NCI-H82 treated with DMSO at 0.1 percent for 48 hours (cell line): ENCODE measurements around the gene SERTM1.

Experiments
- DNase-seq: peaks from one replicate; lab custom pipeline; 2025; ENCODE audit not compliant: unreplicated experiment; lab: John Stamatoyannopoulos, UW

The SERTM1 gene

DNA sequence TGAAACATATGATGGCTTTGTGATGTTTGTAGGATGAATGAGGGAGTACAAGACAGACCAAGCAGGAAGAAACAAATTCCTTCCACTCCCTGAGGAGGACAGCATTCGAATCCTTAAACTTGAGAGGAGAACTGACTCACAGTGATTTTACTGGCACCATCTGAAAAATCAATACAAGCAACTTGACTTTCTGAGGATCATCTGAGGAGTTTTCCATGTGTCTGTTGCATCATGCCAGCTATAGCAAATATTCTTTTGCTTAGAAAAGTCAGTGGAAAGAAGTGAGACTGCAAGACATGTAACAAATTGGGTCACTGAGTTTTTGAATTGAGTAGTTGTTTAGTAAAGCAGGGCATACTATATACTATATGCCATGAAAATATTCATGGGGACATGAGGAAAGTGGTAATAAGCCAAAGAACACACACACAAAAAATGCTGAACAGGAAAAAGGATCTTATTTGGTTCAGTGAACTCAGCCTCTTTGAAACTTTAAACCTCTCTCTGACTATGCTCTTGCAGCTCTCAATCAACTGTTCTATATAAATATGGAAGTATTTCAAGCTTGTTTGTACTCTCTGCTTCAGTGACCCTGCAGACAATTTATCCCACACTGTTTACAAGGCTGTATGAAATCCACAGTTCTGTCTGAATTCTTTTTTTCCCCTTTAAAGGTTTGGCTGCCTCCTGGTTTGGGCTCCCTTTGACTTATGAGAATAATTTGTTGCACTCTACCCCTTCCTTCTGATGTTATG is 35.5 kb downstream of the SERTM1 start:
- no peak for DNase-seq

DNA sequence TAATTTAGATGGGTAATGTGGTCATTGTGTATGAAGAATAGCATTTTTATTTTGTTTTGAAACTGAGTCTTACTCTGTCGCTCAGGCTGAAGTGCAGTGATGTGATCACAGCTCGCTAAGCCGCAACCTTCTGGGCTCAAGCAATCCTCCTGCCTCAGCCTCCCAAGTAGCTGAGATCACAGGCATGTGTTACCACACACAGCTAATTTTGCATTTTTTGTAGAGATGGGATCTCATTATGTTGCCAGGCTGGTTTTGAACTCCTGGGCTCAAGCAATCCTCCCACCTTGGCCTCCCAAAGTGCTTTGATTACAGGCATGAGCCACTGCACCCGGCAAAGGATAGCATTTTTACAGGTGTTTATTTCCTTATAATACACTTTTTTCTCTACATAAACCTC is 36.6 kb downstream of the SERTM1 start:
- no peak for DNase-seq

DNA sequence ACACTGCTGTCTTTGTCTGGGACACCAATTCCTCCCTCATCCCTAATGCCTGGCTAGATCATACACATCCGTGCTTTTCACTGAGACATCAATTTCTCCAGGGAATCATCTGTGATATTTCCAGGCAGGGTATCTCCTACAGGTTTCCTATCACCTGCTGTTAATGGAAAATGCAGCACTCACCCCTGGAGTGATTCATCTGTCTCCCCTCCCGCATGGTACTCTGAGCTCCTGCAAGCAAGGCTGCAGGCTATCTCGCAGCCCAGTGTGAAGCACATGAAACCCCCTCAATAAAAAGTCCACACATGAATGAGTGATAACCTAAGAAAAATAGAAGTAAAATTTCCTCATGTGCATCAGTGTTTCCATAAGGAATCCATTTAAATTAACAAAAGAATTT is 38.5 kb downstream of the SERTM1 start:
- no peak for DNase-seq

DNA sequence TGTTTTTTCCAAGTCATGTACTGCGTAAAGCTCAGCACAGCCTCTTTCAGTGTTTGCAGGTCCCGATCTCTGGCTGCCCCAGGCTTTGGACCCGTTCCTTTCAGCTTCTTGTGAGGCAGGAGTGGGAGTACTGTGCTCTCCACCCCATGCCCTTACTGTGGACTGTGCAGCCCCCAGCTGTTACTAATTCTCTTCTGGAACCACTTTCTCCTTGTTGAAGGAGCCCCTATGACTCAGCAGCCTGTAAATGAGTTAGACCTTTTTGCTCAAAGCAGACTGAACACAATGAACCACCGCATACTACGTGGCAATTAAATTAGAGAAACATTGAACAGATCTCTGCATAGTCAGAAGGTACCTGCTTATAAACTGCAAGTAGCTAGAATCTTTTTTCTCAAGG is 39.0 kb downstream of the SERTM1 start:
- DNase-seq, result no peak

DNA sequence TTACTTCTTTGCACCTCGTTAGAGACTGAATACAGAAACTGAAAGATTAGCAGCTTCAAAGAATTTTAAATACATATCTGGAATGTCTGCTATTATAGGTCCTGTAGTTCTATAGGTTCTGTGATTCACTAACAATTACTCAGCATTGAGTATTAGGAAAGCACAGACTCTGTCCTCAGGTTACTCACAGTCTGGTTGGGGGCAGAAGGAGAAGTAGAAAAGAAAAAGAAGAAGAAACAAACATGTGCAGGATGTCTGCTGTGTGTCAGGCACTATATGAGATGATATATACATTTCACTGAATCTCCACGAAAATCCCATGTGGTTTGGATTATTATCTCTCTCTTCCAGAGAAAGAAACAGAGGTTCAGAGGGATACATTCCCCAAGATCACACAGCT is 40.1 kb downstream of the SERTM1 start:
- DNase-seq, result no peak

DNA sequence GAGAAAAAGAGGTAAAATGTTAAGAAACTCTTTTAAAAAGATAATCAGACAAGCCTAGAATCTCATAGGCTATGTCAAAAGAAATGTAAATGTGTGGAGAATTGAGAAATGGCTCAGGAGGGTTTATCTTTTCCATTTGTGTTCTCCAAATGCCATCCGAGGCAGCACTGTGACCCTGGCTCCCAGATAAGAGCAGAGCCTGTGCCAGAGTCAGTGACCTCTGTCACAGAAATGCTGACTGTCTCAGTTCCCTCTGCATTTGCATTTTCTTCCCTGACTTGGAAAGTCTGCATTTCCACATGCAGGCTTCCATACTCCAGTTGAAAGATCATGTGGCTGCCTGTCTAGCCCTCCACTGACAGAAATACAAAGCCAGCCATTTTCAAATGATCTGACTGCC is 42.0 kb downstream of the SERTM1 start:
- no peak for DNase-seq

DNA sequence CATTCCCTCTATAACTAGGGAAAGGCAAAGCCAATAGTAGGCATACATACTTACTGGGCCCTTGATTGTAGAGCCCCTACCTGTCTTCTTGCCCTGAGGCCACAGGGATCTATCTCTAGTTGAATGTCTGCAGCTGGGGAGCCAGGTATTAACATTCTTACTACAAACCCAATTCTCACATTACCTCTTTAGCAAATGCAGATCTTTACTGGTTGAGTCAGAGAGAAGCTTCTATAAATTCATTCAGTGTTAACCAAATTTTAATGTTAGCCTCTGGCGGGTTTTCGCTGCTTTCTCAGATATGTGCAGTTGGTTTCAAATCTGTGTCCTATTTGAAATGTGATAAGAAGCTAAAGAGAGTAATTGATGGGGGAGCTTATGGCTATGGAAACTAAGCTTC is 43.2 kb downstream of the SERTM1 start:
- no peak for DNase-seq

DNA sequence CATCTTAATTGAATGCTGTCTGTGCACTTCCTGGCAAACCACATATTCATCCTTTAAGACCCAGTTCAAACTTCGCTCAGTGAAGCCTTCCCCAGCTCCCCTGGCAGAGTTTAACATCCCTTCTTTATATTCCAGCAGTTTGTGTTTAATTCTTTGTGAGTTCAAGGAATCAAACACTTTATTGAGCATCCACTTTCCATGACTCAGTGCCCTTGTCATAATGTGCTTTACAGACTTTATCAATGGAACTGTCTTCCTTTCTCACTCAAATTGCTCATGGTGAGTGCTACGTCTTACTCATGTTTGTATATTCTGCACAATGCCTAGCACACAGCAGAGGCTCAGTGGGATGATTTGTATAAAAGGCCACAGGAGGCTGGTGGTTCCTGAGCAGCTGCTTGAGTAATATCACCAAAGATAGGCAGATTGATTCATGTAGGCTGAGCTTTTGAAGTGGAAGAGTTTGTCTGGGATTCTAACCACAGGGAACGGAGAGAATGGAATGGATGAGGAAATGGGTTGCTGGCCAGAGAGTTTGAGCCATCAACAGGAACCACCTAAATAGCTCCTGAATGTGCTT is 44.2 kb downstream of the SERTM1 start:
- DNase-seq, result no peak

DNA sequence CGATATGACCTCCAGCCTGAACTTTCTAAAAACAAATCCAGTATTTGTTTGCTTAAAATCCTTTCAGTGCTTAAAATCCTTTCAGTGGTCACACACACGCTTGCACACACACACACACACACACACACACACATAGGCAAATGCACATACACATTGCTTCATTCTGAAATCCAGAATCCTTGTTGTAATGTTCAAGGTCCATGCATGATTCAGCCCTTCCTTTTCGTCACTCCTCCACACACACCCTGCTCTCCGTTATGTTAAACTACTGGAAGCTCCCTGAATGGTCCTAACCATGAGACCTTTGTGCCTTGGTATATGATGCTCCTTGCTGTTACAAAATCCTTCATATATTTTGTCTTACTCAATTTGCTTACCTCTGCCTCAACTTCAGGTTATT is 44.9 kb downstream of the SERTM1 start:
- DNase-seq, result no peak

DNA sequence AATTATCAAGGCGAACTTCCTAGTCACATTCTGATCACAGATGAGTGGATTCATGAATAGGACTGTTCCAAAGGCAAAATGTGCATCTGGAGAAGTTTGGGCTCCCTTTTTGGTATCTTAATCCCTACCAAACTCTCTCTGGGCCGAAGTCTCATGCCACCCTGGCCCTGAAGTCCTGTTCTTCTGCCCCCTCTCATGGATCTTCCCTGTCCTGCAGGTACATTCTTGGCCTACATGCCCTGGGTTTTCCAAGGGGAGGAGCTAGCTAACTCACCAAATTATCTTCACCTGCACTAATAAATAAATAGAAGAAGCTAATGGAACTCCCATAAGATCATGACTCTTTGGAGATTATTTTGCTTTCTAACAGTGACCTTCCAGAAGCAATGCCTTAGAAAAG is 50.3 kb downstream of the SERTM1 start:
- DNase-seq, result no peak

DNA sequence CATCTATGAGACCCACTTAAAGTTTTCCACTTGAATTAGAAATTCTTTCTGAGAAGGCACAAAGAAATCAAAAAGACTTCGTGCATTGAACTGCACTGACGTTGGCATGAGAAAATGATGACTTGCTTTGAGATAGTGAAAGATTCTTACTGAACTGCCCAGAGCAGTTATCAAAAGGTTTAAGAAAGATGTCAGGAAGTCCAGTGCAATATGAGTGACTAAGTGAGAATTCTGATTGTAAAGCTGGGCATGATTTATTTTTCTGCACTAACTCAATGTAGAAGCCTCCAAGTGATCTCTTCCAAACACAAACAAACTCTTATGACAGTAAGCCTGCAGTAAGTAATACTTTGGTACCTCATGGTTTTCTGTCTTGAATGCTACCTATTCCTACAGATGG is 52.1 kb downstream of the SERTM1 start:
- no peak for DNase-seq

DNA sequence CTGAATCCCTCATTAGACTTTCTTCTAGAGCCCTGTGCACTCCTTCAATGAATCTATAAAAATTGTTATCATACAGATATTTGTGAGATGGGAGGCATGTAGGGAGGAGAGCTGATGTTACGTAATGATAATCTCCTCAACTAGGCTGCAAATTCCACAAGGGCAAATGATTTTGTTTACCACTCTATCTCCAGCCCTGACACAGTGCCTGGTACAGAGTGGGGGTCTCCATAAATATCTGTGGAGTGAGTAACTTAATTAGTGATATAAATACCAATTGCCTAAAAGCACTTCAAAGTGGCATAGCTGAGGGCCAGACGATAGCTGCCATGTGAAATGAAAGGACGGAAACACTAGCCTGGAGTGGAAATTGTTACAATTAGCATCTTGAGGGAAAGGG is 54.2 kb downstream of the SERTM1 start:
- DNase-seq, result no peak

DNA sequence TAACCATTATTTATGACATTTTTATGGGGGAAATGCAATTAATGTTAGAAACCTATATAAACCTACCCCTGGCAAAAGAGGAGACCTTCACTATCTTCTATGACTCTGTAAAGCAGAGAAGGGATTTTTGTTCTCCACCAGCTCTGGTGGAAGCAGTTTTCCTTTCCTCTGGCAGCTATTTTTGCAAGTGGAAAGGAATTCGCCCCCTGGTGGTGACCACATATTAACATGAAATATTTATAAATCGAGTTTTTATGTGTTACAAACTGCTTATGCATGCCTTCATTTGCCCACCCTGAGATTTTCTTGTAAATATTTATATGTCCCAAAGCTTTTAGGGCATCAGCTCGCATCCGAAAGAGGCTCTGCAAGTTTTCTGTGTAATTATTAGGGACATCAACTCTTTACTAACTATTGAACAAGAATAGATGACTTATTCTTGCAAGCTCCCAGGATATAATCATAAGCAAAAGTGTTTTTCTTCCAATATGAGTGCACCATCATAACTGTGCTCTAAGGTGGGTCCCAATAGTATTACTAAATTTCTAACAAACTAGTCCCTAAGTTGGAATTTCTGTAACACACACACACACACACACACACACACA is 62.4 kb downstream of the SERTM1 start:
- no peak for DNase-seq

DNA sequence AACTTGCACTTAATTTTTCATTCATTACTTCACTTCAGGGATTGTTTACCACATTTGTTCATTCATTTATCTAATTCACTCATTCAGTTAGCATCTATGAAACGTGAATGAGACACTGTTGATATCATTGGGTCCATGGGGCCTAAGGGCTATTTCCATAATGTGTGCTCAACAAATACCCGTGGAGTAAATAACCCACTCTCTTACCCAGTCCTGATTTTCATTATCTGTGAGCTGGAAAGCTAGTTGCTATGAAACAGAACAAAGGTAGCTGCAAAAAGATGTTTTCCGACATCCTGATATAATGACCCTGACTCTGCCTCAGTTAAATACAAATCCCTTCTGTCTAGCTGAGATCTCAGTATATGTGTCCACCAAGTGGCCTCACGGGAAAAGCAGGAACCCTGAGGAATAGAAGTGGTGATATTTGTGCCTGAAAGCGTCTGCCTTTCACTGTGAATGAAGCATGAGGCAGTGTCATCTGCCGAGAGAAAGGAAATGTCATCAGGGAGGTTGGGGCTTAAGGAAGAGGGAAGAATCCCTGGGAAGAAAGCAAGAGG is 63.8 kb downstream of the SERTM1 start:
- no peak for DNase-seq

DNA sequence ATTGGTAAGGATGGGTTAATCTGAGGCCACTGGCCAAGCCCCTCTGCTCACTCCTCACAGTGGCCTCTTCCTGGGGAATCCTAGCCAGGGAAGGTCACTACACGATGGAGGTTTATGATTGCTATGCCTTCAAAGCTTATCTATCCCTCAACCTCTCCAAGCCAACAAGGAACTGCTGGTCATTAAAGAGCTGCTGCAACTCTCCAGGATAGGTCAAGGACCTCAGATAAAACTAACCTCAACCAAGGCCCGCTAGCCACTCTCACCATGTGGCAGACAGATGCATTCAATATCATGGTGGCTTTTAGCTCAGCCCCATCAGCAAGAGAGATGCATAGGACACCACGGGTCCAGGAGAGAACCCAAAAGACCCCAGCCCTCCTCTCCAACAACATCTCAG is 71.6 kb downstream of the SERTM1 start:
- DNase-seq, result no peak

DNA sequence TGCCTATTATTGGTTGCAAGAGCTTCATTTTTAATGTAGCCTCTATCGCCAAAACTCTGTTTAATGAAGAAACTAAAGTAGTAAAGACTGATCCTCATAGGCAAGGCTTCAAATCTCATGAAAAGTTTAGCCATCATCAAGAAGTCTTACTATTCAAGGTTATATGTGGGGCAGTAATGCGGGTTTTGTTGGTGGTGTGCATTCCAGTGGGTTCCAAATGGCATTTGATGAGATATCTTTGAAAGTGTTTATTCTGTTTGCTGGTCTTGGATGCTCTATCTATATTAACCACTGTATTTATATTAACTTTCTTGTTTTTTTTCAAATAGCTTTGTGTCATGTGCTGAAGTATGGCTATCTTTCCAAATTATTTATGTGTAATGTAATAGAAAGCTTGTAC is 72.2 kb downstream of the SERTM1 start:
- no peak for DNase-seq
